Endometrial microvascular endothelial cells (primary cell): ENCODE results near the gene C17orf58. TPM values are rescaled to one million over a fixed set of nuclear protein-coding genes. Genes with fewer than 3 reads are reported as not detected.
"Not testable (repeated sequence)": the region's sequence is repeated elsewhere in the genome, so short reads cannot be mapped to it uniquely, and the experiment has no call there.

Experiments
- in situ Hi-C: cut with HindIII; loops from 2 replicates; pipeline ENCODE4 v1.10.0; 2017; ENCODE audit warnings: low sequenced_read_pairs, low pct_unique_long_range_greater_than_20kb; ENCODE audit errors: inconsistent ontology term
- total RNA-seq: library from RNA; depleted of rRNA; stranded (reverse); fragments of >200 nt; gene quantifications from one replicate; pipeline ENCODE4 v1.2.3, GENCODE V29; 2015; ENCODE audit errors: inconsistent ontology term

C17orf58 gene
- total RNA-seq, 1 donor from 2014 or later, result 10.3 TPM

GRCh38 chr17:68011199-68011665 lies 15.0 kb upstream of the C17orf58 start:
- in situ Hi-C loops, result no loop called here

GRCh38 chr17:68006797-68007196 lies 10.5 kb upstream of the C17orf58 start:
- in situ Hi-C loops, result no loop called here

GRCh38 chr17:68004201-68004600 lies 7.9 kb upstream of the C17orf58 start:
- in situ Hi-C loops, result no loop called here

GRCh38 chr17:67999291-67999911 lies 3.1 kb upstream of the C17orf58 start:
- in situ Hi-C loops, result no loop called here

DNA sequence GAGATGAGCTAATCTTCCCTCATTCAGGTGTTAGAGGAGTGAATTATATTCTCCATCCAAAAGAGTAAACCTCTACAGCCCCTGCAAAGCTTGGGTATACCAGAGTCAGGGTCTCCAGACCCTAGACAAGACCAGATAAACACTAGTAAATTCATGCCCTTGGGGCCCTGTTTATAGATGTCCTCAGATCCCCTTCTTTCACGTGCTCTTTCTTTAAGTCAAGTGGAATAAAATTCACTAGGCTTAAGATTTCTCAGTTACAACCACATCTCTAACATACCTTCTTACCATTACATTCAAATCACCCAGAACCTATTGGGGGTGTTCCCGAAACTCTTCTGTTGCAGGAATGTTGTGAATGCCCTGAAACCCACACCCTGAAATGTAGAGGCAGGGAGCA lies 2.2 kb upstream of the C17orf58 start:
- in situ Hi-C loops, result no loop called here

- in situ Hi-C loops, result no loop called here
Measured at GRCh38 chr17:67995570-67996263, 552 bp downstream of the C17orf58 start.

DNA sequence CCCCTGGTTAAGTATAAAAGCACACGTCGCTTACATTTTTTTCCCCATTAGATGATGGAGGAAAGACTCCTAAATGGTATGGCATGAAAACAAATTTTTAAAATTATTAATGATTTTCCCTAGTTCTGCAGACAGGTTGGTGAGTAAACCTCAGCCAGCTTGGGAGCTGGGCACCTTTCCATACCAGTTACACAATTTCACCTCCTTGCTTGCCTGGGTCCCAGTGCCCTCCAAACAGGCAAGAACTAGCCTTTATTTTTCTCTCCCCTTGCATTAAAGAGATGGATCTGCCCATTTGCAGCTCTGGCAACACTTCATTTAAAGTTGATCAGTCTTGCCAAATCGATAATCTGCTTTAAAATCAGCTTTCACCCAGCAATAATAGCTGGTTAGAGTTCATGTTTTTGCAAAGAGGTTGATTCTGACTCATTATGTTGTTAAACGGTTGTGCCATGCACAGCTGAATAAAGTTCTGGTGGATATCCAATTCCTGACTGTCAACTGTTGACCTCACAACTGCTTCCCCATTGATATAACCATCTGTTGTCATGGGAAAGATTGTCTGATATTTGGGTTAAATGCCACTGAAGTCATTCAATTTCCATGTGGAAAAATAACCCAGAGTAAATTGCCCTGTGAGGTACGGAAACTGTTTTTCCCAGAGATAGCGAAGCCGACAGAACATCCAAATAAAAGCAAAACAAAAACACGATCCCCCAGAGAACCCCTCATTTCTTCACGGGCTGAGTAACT lies 1.3 kb downstream of the C17orf58 start:
- in situ Hi-C loops, result no loop called here

- in situ Hi-C loops, result no loop called here
Measured at GRCh38 chr17:67993998-67994361, 2.3 kb downstream of the C17orf58 start.

GRCh38 chr17:67993153-67993997 lies 2.9 kb downstream of the C17orf58 start:
- in situ Hi-C loops, result no loop called here

DNA sequence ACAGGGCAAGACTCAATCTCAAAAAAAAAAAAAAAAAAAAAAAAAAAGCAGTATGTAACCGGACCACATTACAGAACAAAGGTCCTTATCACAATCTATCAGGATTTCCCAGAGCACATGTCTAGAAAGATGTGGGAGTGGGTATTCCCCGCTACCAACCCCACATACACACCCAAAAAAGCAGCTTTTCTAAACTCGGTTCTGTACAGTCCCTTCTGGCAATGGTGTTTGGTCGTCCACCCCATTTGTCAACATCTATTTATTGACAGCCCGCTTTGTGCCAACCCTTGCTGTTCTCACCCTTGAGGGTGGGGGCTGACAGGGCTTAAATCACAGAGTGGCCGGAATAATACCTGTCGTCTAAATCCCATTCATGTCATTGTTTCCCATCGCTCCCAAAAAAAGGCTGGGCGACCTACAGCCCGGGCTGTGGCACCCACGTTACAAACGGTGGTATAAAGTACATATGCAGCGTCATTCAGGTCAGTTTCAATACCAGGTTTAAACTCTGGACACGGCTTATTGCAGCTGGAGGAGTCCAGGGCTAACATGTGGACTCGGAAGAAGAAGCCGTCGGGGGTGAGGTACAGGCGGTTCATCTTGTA lies 3.6 kb downstream of the C17orf58 start:
- in situ Hi-C loops, result no loop called here

- in situ Hi-C loops, result no loop called here
Measured at GRCh38 chr17:67990909-67991308, 5.4 kb downstream of the C17orf58 start.

DNA sequence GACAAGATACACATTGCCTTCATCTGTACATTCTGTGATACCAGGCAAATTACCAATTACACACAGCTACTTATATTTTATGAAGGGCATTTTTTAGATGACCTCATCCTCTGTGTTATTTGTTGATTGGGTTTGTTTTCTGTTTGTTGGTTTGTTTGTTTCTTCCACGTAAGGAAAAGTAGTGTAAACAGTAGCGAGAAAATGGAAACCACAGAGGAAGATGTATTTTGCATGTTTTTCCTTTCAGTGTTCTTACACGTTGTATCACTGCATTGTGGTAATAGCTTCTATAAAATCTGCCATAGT lies 12.9 kb downstream of the C17orf58 start:
- in situ Hi-C loops, result no loop called here

GRCh38 chr17:67982686-67983382 lies 13.4 kb downstream of the C17orf58 start:
- in situ Hi-C loops, result no loop called here

- in situ Hi-C loops, result no loop called here
Measured at GRCh38 chr17:67982034-67982640, 14.1 kb downstream of the C17orf58 start.

DNA sequence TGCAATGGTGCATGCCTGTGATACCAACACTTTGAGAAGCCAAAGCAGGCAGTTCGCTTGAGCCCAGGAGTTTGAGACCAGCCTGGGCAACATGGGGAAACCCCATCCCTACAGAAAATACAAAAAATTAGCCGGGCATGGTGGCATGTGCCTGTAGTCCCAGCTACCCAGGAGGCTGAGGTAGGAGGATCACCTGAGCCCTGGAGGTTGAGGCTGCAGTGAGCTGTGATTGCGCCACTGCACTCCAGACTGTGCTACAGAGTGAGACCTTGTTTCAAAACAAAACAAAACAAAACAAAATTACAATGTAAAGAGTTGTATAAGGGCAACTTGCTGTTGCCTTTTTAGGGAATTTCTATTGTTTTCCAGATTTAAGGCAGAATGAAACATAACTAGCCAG lies 15.4 kb downstream of the C17orf58 start:
- in situ Hi-C loops, result not testable (repeated sequence)

DNA sequence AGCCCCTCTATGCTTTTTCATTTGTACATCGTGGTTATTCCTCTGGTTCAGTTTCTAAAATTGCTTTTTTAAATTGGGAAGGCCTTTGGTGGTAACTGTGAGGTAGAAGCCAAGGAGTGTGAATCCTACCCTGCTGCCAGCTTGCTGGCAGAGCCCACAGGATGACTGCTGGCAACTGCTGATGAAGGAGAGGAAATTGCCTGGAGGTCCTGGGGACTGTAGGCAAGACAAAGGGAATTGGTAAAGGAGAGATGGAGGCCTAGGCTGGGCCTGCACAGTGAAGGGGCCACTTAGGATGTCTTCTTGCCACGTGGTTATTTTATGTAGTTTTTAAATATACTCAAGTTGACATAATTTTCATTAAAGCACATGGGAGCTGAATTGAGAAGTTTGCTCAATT lies 15.8 kb downstream of the C17orf58 start:
- in situ Hi-C loops, result no loop called here

- in situ Hi-C loops, result not testable (repeated sequence)
Measured at GRCh38 chr17:67976306-67976705, 20.0 kb downstream of the C17orf58 start.

DNA sequence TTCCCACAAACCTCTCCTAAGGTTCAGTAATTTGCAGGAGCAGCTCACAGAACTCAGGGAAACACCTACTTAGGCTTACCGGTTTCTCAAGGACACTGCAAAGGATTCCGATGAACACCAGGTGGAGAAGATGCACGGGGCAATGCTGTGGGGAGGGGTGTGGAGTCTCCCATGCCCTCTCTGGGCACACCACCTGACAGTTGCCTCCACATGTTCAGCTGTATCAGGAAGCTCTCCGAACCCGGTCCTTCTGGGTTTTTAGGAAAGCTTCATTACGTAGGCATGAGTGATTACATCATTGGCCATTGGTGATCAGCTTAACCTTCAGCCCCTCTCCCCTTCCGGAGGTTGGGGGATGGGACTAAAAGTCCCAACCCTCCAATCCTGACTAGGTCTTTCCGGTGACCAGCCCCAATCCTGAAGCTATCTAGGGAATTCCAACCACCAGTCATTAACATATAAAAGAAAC lies 21.6 kb downstream of the C17orf58 start:
- in situ Hi-C loops, result no loop called here
